ENCODE results near the gene POTEB.
"Not testable (repeated sequence)": the region's sequence is repeated elsewhere in the genome, so short reads cannot be mapped to it uniquely, and the experiment has no call there.

The POTEB gene

GRCh38 chr15:21877635-21878034 is at the start of gene POTEB:
TSS of gene POTEB (minus strand) at chr15:21877735. CDS start at chr15:21877246, 489 bp downstream.
- DNase-seq (ENCODE audit: low read depth) = not testable (repeated sequence)

GRCh38 chr15:21890955-21891354 is 13.4 kb upstream of the POTEB start:
- DNase-seq (ENCODE audit: low read depth) = not testable (repeated sequence)

DNA sequence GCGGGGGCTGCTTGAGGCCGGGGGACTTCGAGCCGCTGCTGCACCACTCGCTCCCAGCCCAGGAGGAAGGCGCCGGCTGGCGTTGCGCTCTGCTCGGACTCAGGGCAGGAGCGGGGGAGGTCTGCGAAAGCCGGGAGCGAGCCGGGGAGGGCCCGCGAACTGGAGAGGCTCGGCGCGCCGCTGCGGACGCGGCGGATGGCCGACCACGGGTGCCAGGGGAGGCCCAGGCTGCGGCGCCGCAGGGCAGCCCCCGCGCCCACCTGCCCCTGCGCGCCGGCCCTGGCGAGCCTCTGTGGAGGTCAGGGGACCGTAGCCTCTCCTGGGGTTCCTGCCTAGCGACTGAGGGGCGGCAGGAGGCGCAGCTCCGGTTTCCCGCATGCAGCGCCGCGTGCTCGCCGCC is 12.0 kb upstream of the POTEB start:
- DNase-seq (ENCODE audit: low read depth) = not testable (repeated sequence)

GRCh38 chr15:21838831-21839230 is 38.7 kb downstream of the POTEB start:
- DNase-seq (ENCODE audit: low read depth) = not testable (repeated sequence)
